Embryonic facial prominence (tissue), 1 donor: ENCODE results near the gene POLD4.
A peak's percentile ranks its signal among the peaks of the same experiment; 100 is the strongest.

Experiments used
- DNase-seq: peaks from one replicate; pipeline ENCODE4 v3.0.0-alpha.2; 2016; ENCODE audit errors: extremely low spot score

Gene POLD4

DNA sequence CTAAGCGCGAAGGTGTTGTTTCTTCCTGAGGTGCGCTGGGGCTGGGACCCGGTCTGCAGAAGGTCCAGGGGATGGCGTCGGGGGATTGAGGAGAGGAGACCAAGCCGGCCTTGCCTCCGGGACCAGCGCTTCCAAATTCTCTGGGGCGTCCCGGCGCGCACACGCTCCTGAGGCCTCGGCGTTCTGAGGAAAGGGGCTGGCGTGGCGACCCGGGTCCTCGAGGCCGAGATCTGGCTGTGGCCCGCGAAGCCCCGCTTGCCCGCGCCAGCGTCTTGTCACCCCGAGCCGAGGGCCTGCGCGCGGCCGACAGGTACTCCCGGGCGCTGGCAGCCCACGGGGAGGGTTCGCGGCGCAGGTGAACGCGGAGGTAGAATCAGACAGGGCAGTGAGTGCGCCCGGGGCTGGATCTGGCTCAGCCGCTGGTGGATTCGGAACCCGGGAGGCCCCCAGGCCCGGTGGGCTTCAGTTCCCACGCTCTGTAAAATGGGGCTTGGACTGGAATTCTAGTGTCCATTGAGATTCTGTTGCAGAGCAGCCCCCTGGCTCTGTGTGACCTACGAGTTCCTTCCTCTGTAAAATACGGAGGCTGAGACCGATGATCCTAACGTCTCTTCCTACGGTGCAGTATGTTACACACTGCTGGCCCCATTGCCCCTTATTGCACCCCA, 35.3 kb downstream of the POLD4 start:
- no peak for DNase-seq

- DNase-seq: peak; percentile 87
Measured at GRCh38 chr11:67317205-67317887, 36.0 kb downstream of the POLD4 start.

DNA sequence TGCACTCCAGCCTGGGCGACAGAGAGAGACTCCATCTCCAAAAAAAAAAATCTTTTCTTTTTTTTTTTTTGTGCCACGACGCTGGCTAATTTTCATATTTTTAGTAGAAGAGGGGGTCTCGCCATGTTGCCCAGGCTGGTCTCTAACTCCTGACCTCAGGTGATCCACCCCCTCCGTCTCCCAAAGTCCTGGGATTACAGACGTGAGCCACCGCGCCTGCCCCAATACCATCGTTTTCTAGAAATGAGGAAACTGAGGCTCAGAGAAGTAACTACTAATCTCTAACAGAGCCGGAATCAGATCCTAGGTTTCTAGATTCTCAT, 36.5 kb downstream of the POLD4 start:
- no peak for DNase-seq

DNA sequence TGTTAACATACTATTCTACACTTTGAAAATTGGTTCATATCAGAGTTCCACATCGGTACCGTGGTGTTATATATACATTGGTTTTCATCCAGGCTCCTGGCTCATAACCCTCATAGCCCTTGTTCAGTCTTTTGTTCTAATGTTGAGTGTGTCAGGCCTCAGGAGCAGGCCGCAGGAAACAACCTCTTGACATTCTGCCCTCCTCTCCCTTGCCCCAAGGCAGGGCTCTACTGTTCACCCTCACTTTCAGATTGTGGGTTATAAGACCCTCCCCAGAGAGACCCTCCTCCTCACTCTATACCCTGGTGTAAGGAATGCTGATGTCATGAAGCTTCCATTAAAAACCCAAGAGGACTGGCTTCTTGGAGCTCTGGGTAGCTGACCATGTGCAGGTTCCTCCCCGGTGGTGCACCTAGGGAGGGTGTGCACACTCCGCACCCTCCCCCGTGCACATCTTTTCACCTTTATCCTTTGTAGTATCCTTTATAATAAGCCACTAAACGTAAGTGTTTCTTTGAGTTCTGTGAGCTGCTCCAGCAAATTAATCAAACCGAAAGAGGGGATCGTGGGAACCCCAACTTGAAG, 37.9 kb downstream of the POLD4 start:
- DNase-seq: no peak

GRCh38 chr11:67314218-67314617, 39.1 kb downstream of the POLD4 start:
- no peak for DNase-seq

GRCh38 chr11:67313125-67313890, 40.0 kb downstream of the POLD4 start:
- no peak for DNase-seq

DNA sequence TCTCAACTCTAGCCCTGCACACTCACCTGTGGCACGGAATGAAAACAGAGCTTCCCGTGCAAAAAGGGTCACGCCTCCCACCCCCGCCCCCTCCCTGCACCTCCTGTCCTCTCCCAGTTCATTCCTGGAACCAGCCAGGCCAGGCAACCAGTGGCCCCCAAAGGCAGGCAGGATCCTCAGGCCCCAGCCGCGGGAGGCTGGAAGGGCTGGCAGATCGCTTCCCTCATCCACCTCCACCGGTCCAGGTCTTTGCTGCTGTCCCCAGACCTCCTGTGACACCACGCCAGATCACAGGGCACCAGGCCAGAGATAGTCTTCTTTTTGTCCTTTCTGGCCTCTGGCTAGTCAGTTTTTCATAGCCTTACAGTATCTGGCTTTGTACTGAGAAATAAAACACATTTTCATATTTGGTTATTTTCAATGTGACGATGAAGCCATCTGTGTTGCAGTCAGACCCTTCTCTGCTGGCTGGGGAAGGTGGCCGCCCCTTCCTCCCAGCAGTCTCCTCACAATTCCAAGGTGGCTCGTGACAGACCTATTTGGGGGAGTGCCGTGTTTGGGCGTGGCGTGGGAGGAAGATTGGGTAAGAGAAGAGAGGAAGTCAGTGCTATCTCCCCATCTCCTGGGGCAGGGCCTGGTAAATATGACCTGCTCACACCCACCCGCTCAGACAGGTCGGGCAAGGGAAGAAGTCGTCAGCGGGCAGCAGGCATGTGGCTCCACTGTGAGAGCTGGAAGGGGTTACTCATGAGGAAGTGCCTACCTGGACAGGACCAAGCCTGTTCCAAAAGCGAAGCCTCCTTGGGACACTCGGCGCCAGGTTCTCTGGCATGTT, 40.9 kb downstream of the POLD4 start:
- no peak for DNase-seq

DNA sequence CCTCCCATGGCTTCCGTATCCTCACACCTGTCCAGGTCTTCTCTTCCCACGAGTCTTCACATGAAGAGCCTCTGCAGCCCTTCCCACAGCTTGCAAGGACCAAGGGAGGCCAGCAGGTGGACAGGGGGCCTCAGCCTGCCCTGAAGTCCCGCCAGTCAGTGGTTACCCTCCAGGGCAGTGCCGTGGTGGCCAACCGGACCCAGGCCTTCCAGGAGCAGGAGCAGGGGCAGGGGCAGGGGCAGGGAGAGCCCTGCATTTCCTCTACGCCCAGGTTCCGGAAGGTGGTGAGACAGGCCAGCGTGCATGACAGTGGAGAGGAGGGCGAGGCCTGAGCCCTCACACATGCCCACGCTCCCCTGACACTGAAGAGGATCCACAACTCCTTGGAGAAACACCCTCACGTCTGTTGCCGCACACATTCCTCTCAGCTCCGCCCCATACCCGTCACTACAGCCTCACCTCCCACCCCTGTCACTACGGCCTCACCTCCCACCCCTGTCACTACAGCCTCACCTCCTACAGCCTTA, 41.7 kb downstream of the POLD4 start:
- DNase-seq: no peak

DNA sequence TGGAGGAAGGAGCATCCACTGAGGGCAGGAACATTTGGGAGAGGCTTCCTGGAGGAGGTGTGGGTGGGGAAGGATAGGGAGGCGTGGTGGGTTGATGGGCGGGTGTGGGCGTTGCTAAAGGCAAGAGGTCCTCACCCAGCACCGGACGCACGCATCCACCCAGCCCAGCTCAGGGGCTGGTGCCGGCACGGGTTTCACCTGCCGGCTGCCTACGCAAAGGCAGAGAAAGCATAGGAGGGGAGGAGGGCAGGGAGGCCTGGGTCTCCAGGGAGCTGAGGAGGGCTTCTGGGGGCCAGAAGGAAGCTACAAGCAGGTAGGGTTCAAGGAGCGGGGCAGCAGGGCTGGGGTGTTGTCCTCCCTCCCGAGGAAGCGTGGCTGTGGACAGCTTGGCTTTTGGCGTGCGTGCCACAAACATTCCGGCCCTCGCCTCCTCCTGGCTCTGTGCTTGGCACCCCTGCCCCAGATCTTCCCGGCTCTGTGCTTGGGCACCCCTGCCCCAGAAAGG, 42.2 kb downstream of the POLD4 start:
- DNase-seq: no peak

DNA sequence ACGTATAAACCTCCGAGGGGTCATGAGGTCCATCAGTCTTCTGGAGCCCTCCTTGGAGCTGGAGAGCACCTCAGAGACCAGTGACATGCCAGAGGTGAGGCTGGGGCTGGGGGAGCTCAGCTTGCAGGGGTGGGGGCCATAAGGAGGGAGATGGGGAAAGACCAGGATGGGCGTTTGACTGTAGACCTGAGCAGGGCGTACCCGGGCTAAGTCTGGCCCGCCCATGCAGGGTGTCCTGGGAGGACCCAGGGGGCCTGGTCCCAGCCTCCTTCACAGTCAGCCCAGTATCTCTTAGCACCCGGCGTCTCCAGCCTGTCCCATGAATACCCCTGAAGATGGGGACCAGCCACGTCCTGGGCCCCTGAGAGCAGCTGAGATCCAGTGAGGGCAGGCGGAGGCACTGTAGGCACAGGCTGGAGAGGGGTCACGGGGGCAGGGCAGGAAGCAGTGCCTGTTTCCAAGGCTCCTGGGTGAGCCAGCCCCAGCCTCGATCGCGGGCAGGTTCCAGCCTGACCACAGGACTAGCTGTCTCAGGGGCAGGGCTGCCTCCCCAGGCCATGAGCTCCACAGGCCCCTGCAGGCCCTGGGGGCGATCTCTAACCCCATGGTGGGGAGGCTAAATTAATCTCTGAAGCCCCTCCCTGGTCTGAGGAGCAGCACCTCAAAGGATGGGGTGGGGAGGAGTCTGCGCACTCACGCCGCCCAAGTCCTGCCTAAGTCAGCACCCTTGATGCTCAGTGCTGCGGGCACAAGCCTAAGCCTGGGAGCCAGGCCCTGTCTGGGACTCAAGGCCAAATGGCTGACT, 42.9 kb downstream of the POLD4 start:
- DNase-seq: no peak

DNA sequence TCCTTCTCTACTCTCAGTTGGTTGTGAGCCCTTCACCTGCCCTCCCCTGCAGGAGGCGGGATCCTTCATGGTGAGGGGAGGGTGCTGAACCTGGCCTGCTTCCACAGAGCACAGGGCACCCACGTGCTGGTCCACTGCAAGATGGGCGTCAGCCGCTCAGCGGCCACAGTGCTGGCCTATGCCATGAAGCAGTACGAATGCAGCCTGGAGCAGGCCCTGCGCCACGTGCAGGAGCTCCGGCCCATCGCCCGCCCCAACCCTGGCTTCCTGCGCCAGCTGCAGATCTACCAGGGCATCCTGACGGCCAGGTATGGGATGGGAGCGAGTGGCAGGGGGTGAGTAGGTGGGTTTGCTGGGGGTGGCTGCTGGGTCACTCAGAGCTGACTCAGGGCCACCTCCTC, 43.7 kb downstream of the POLD4 start:
- no peak for DNase-seq

DNA sequence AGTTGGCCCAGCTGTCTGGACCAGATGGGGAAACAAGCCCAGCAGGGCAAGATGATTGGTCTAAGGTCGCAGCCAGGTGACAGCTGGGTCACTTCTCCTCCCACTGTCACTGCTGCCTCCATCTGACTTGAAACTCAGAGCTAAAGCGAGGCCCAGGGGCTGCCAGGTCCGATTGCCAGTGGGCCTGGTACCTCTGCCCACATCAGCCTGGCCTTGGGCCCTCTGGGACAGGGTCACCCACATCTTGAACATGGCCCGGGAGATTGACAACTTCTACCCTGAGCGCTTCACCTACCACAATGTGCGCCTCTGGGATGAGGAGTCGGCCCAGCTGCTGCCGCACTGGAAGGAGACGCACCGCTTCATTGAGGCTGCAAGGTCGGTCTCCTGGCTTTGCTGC, 44.2 kb downstream of the POLD4 start:
- no peak for DNase-seq

DNA sequence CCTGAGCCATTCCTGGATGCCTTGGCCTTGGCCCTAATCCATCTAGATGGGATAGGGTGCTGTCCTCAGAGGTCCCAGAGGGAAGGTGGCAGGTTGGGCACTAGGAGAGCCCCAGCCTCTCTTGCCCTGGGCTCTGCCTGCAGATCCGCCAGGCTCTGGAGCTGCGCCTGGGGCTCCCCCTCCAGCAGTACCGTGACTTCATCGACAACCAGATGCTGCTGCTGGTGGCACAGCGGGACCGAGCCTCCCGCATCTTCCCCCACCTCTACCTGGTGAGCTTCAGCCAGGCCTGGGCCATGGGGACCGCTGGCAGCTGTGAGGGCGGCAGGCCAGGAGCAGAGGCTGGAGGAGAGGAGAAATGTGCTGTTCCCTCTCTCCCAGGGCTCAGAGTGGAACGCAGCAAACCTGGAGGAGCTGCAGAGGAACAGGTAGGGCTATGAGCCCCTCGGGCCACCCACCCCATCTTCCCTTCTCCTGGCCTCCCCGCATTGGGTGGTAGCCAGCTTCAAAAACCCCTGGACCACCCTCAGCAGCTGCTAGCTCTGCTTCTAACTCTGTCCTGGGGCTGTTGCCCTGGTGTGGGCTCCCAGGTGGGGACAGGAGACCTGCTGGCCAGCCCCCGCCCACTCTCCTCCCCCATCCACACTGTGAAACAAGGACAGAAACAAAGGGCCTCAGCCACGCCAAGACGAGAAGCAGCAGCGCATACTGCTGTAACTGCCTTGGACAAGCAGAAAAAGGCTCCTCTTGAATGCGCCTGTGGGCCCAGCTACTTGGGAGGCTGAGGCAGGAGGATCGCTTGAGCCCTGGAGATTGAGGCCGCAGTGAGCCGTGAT, 45.1 kb downstream of the POLD4 start:
- no peak for DNase-seq

DNA sequence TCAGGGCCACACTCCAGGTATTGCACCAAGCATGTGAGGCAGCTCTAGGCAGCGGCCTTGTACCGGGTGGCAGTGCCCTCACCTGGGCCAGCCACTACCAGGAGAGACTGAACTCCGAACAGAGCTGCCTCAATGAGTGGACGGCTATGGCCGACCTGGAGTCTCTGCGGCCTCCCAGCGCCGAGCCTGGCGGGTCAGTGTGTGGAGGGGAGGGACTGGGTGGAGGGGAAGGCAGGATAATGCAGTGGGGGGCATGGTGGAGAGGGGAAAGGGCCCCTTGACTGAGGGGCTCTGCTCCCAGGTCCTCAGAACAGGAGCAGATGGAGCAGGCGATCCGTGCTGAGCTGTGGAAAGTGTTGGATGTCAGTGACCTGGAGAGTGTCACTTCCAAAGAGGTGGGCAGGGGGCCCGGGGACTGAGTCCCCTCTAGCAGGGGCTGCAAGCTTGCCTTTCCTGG, 45.8 kb downstream of the POLD4 start:
- DNase-seq: no peak

GRCh38 chr11:67306769-67307544, 46.4 kb downstream of the POLD4 start:
- no peak for DNase-seq

DNA sequence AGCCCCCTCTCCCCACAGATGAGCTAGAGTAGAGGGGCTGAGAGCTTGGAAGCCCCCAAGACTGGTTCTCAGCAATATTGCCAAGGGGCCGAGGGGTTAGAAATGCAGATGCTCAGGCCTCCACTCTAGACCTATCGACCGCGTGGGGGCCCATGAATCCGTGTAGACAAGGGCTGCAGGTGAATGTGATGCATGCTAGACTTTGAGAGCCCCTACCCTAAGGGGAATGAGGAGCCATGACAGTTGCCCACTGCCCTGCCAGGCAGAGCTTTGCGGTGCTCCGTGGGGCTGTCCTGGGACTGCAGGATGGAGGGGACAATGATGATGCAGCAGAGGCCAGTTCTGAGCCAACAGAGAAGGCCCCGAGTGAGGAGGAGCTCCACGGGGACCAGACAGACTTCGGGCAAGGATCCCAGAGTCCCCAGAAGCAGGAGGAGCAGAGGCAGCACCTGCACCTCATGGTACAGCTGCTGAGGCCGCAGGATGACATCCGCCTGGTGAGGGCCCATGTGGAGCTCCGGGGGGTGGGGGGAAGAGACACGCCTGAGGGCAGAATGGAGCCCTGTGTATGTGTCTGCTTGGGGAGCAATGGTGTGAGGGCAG, 48.7 kb downstream of the POLD4 start:
- no peak for DNase-seq

GRCh38 chr11:67303835-67304411, 49.4 kb downstream of the POLD4 start:
- no peak for DNase-seq
